COLO668 (cell line): Measurements from ENCODE around the gene CROCC.

Experiments
- DNase-seq: peaks from one replicate; lab custom pipeline; 2025; ENCODE audit not compliant: unreplicated experiment; lab: John Stamatoyannopoulos, UW

CROCC gene

DNA sequence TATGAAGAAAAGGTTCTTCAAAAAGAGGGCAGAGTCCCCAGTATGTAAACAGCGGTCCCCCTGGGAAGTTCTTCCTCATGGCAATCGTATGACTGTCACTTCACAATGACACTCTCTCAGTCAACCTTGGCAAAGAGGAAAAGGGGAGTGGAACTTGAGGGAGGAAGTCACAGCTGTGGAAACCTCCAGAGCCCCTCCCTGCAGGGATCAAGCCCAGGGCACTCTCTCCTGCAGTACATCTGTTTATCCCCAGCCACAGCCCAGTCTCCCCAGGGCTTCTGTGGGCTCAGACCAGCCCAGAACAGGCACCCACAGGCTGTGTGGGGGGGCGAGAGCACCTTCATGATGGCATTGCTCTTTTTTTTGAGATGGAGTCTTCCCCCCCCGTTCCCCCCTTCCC lies 88.0 kb downstream of the CROCC start:
- no peak for DNase-seq

DNA sequence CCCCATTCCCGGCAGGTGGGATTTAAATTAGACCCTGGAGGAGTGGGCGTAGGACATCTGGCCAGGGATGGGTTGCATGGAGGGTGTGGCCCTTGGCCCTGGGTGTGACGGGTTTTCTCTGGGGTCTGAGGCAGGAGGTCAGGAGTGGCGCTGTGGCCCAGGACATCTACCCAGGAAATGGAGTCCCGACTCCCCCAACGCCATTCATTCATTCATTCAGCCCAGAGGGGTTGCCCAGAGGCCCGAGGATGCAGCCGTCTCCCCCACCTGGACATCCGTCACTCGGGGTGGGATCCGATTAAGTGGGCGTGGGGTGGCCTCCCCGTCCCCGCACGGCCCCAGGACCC lies 89.3 kb downstream of the CROCC start:
- DNase-seq: no peak

DNA sequence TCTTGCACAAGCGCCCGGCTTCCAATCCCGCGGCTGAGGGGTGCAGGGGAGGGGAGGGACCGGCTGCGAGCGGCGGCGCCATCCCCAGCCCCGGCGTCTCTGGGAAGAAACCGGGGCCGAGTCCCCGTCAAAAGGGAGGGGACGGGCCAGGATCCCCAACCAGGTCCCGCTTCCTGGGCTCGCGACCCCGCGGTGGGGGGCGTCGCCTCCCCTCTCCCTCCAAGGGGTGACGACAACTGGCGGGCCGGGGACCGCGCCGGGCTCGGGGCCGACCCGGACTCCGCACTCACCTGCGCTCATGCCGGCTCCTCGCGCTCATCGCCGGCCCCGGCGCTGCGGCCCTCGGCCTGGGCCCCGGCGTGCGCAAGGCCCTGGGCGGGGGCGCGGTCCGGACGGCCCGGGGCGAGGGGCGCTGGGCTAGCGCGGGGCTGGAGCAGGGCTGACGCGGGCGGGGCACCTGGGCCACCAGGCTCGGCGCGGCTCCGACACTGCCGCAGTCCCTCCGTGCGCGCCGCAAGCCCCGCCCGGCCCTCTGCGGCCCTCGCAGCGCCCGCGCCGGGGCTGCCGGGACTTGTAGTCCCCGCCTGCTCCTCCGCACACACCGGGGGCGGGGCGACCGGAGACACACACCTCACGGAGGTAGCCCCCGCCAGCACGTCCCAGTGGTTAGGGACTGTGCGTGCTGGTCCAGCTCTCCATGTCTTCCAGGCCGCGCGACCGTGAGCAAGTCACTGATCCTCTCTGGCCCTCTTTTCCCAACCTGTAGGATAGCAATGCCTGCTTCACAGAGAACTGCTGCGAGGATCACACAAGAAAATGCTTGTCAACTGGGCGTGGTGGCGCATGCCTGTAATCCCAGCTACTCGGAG lies 89.9 kb downstream of the CROCC start, which contains the start of gene ATP13A2:
TSS of gene ATP13A2 (minus strand) at position 490 of the 869 bp plus-strand sequence. CDS start at position 300, 190 bp downstream.
- DNase-seq: peak; percentile 99

DNA sequence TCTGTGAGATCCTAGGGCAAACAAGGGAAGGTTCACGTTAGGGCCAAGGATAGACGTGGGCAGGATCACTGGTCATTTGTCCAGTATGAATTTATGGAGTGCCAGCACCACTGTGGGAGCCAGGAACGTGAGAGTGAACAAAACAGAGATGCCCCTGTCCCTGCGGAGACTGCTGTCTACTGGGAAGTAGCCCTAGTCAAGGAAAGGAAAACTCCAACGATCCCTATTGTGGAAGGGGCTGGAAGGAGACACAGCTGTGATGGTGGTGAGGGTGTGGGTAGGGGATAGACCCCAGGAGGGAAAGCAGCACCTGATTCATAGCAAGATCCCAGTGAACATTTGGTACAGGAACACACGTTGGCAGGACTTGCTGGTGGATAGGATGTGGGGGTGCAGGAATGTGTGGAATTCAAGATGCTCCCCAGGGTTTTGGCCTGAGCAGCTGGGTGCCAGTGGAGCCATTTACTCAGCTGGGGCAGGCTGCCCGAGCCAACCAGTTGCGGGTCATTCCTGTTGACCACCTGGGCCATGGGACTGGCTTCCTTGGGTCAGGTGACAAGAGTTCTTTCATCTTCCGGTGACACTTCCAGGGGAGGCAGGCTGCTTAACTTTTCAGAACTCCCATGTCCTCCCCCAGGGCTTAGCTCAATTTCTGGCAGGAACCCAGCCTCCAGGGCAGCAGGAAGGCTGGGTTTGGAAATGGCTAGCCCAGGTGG lies 91.2 kb downstream of the CROCC start:
- DNase-seq: no peak

DNA sequence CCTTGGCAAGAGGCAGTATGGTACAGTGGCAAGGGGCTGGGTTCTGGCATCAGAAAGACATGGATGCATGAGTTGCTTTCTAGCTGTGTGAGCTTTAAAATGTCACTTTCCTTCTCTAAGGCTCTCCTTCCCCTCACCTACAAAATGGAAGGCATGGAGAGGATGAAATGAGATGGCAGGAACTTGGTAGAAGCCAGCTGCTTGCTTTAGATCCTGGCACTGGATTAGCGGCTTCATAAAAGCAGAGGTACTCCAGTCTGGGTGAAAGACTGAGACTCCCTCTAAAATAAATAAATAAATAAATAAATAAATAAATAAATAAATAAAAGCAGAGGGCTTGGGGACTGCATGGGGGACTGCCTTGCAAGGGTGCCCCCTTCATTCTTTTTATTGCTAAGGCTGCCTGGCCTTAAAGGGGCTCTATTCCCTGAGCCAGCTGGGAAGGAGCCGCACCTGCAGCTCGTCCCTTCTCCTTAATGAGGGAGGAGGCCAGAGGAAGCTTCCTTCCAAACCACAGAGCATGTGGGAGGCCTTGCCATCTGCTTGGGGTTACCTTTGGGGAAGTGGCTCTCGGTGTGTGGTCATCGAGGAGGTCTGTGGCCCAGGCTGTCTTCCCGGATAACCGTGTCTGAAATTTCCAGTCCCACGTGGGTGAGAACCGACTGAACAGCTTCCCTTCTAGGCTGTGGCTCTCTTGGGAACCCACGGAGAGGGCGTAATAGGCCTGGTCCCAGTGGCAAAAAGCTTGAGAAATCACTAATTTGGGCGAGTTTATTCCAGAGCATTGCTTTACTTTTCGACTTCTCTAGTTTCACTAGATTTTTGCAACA lies 92.0 kb downstream of the CROCC start:
- DNase-seq: no peak

DNA sequence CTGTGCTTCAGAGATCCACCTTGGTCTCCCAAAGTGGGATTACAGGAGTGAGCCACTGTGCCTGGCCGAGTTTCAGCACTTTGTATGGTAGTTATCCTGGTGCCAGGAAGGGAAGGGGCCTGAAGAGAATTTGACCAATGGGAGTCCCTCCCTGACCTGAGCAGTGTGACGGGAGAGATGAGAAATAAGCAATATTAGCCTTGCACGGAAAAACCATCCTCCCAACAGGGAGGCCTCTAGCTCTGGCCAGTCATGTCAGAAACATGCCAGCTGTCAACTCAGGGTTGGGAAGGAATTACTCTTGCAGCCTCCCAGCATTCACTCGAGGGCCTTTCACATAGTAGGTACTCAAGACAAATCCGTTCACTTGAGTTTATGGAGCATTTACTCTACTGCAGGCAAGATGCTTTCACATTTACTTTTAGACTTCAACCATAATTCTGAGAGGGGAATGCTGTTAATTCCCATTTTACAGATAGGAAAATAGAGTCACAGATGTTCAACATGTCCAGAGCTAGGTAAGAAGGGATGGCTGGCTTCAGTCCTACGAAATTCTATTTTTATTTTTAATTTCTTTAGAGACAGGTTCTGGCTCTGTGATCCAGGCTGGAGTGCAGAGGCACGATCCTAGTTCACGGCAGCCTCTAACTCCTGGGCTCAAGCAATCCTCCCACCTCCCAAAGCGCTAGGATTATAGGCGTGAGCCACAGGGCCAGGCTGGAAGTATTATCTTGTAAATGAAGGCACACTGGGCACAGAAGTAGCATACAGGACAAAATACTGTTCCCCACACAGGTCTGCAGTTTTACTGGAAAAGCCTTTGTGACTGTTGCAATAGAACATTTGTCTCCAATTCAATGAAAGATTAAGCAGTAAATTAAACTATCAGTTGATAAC lies 93.2 kb downstream of the CROCC start:
- no peak for DNase-seq

DNA sequence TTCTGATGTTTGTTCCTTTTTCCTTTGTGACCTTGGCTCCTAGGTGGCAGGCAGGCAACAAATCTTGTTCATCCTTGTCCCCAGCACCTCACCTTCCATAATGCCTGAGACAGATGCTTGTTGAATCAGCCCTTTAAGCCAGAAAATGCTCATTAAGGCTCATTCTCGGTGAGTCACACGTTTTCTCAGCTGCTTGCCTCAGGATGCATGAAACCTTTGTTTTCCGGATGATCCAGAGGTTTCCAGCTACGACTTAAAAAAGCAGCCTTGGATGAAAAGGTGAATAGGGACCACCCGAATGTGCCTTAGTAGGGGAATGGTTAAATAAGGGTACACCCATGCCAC lies 94.6 kb downstream of the CROCC start:
- no peak for DNase-seq

DNA sequence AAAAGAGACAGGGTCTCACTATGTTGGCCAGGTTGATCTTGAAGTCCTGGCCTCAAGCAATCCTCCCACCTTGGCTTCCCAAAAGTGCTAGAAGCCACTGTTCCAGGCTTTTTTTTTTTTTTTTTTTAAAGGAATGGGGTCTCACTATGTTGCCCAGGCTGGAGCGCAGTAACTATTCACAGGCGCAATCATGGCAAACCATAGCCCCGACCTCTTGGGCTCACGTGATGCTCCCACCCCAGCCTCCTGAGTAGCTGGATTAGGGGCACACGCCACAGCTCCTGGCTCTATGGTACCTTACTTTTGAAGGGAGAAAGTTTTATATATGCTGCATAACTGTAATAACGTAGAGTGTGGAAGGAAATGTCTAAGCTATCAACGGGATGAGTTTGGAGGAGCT lies 95.7 kb downstream of the CROCC start:
- DNase-seq: no peak

DNA sequence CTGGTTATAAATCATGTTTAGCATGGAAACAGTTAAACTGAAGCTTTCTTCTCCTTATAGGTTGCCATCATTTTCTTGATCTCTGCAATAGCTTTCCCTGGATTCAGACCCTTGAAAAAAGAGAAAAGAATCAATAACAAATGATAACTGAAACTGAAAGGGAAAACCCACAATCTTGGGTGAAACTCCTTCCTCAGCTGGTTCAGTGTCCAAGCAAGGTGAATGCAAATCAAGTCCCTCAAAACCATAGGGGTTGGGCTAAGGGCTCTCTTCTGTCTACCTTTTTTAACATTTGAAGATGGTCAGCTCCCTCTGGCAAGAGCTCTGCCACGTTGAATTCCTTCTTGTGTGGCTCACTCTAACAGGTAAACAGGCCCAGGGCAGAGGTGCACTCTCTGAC lies 97.1 kb downstream of the CROCC start:
- no peak for DNase-seq

DNA sequence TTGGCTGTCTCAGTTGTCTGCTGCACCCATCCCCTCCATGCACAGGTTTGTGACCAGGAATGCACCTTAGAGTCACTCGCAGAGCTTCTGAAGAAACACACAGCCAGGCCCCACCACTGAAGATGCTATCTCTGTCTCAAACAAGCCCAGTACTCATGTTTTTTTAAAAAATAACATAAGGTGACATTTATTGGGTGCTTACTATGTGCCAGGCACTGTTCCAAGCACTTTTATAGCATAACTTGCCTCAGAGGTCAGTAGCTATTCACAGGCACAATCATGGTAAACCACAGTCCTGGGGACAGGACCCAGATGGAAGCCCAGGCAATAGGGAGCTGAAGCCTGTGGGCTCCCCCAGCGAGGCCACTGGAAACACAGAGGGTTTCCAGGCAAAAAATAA lies 98.8 kb downstream of the CROCC start:
- DNase-seq: no peak

DNA sequence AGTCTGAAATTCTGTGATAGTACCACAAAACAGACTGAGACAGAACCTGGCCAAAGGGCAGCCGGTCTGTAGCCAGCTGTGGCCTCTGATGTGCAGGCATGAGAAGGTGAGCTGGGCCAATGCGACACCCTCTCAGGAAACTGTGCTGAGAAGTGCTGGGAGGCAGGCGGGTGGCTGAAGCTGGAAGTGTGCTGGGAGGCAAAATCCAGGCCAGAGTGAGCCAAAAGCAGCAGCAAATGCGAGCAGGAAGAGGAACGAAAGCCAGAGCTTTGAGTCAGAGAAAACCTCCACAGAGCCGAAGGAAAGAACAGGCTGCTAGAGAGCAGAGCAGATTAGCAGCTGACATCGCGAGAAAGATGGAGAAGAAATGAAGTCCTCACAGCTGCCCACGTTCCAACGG lies 100.2 kb downstream of the CROCC start:
- no peak for DNase-seq
